ENCODE data around the gene ENOPH1. TPM values are rescaled to one million over a fixed set of nuclear protein-coding genes. Genes with fewer than 3 reads are reported as not detected.

ENOPH1 gene
- total and polyA plus RNA-seq, 9 of the 15 experiments (the other 6 are each of a cell fraction or from before 2014, with no cell fraction given), result 29.8 to 71.4 (median 48.9) TPM

GRCh38 chr4:82429728-82430192 lies 630 bp upstream of the ENOPH1 start (continued):
- TF ChIP-seq HDAC8 (tag; IDR thresholded peaks at IDR 0.05) (0 out of 2 replicates have a peak, but pooled peaks have one; percentile 16), ZNF830 (CRISPR knock-in tag; IDR thresholded peaks at IDR 0.05) (0 out of 2 replicates have a peak, but pooled peaks have one; percentile 74), ESRRB (CRISPR knock-in tag; IDR thresholded peaks at IDR 0.05; ENCODE audit: borderline replicate concordance) (no peak), ETV6 (IDR thresholded peaks at IDR 0.05; ENCODE audit: borderline replicate concordance in 1 of 2, low read depth in 2 of 2, low read length in 1 of 2) (no peak), ETV6 (CRISPR knock-in tag; IDR thresholded peaks at IDR 0.05; ENCODE audit: borderline replicate concordance) (no peak), XRCC3 (IDR thresholded peaks at IDR 0.05) (no peak), HNRNPK (IDR thresholded peaks at IDR 0.05; ENCODE audit: low read depth, low read length, poor library complexity, severe bottlenecking) (no peak), ZNF707 (CRISPR knock-in tag; conservative IDR thresholded peaks at IDR 0.05) (no peak), ZSCAN32 (CRISPR knock-in tag; IDR thresholded peaks at IDR 0.05) (no peak), STAT5B (CRISPR knock-in tag; IDR thresholded peaks at IDR 0.05) (no peak), HMG20A (CRISPR knock-in tag; conservative IDR thresholded peaks at IDR 0.05) (no peak), PRDM10 (IDR thresholded peaks at IDR 0.05; ENCODE audit: partially characterized antibody) (no peak), ID3 (CRISPR knock-in tag; IDR thresholded peaks at IDR 0.05) (no peak), ID3 (tag; IDR thresholded peaks at IDR 0.05) (0 out of 2 replicates have a peak, but pooled peaks have one; percentile 22), ZNF217 (CRISPR knock-in tag; IDR thresholded peaks at IDR 0.05) (no peak), NCOA2 (IDR thresholded peaks at IDR 0.05; ENCODE audit: partially characterized antibody in 2 of 2) (no peak), ZKSCAN1 (IDR thresholded peaks at IDR 0.05; ENCODE audit: low read depth, low read length) (no peak), ZNF609 (CRISPR knock-in tag; IDR thresholded peaks at IDR 0.05; ENCODE audit: borderline replicate concordance) (no peak), SMAD2 (IDR thresholded peaks at IDR 0.05; ENCODE audit: low read depth, low read length) (no peak)
